Muscle layer of duodenum (tissue), 2 donors: ENCODE results near the gene SYDE1.

Source experiments
- H3K27ac ChIP-seq: one replicate; pipeline ENCODE4 v1.7.0; 2013; ENCODE audit warnings: mild to moderate bottlenecking, low read length
- H3K27me3 ChIP-seq: one replicate; pipeline ENCODE4 v1.7.0; 2013; ENCODE audit warnings: low read depth, mild to moderate bottlenecking, control low read depth, low read length
- H3K36me3 ChIP-seq, 2 donors: one replicate each; pipeline ENCODE4 v1.7.0; 2013; ENCODE audit warnings: low read length in 2 of 2, control low read depth in 1 of 2, mild to moderate bottlenecking in 1 of 2; ENCODE audit not compliant: insufficient read depth in 2 of 2, control insufficient read depth in 1 of 2
- H3K4me1 ChIP-seq, 2 donors: one replicate each; pipeline ENCODE4 v1.7.0; 2013; ENCODE audit warnings: low read length in 2 of 2, mild to moderate bottlenecking in 2 of 2, control low read depth in 1 of 2, moderate library complexity in 1 of 2; ENCODE audit not compliant: insufficient read depth in 2 of 2, control insufficient read depth in 1 of 2
- H3K4me3 ChIP-seq, 2 donors: one replicate each; pipeline ENCODE4 v1.7.0; 2013; ENCODE audit warnings: low read length in 2 of 2, low read depth in 1 of 2, mild to moderate bottlenecking in 1 of 2
- H3K9me3 ChIP-seq, 2 donors: one replicate each; pipeline ENCODE4 v1.7.0; 2013; ENCODE audit warnings: low read length in 2 of 2, control low read depth in 1 of 2, mild to moderate bottlenecking in 1 of 2; ENCODE audit not compliant: control insufficient read depth in 1 of 2
- donor health status: healthy.

SYDE1 gene

DNA sequence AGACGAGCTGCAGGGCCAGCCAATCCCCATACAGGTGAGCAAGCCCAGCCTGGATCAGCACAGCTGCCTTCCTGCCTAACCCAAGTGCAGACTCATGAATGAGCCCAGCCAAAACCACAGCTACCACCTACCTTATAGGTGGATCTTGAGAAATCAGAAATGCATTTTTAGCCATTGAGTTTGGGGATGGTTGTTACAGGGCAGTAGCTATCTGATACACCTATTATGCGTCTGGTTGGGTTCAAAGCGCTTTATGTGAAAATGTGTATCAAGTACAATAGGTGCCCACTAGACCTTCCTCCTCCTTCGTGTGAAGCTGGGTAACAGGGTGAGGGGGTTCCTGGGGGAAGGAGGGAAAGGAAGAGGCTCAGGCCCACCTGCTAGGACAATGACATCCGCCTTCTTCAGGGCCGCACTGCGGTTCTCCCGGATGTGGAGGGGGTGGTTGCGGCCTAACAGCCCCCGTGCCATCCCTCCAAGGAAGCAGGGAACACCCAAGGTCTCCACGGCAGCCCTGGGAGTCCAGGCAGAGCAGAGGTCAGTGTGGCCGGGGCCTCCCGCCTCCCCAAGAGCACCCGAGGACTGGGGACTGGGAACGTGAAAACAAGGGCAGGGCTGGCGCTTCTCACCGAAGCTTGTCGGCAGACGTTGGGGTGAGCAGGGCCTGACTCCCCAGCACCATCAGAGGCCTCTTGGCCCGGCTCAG is 11.7 kb downstream of the SYDE1 start:
- Histone ChIP-seq H3K27me3 (no peaks in the 10 kb centered on the region), H3K4me1 (peaks cover 0 to 20% of the 10 kb centered on the region in 2 donors), H3K9me3 (no peaks in the 10 kb centered on the region), H3K36me3 (peaks cover 42 to 85% of the 10 kb centered on the region in 2 donors), H3K4me3 (no peak overlapping the region), H3K27ac (no peak overlapping the region)

DNA sequence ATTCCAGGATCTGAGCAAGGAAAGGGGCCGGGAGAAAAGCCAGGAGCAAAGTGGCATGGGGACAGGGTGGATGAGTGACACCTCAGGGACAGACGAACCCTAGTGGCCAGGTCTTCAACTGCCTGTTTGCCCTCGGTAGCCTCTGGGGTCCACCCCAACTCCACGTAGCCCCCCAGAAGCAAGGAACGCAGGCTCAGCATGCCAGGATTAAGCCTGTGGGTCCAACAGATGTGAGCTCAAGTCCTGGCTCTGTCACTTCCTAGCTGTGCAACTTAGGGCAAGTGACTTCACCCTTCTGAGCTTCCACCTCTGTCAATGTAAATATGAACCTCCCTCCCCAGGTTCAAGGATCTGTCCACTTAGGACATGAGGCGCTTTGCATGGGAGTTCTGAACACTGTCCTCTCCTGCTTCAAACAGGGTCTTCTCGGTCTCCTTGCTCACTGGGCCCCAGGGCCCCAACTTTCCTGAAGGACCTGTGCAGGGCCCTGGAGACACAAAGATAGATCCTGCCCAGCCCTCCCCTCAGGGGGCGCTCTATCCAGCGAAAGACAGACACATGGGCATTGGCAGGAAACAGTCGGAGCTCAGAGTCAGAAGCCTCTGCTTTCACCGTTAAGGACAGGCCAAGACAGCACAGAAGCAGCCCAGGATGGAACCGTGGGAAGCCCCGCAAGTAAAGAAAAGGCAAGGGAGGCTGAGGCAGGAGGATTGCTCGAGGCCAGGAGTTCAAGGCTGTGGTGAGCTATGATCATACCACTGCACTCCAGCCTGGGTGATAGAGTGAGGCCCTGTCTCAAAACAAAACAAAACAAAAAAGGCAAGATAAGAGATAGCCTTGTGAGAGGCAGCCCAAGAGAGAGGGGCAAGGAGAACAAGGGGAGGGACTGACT is 13.2 kb downstream of the SYDE1 start:
- Histone ChIP-seq H3K4me1 (peaks cover 0 to 20% of the 10 kb centered on the region in 2 donors), H3K4me3 (no peak overlapping the region), H3K9me3 (no peaks in the 10 kb centered on the region), H3K36me3 (peaks cover 35 to 74% of the 10 kb centered on the region in 2 donors), H3K27ac (no peak overlapping the region), H3K27me3 (no peaks in the 10 kb centered on the region)

DNA sequence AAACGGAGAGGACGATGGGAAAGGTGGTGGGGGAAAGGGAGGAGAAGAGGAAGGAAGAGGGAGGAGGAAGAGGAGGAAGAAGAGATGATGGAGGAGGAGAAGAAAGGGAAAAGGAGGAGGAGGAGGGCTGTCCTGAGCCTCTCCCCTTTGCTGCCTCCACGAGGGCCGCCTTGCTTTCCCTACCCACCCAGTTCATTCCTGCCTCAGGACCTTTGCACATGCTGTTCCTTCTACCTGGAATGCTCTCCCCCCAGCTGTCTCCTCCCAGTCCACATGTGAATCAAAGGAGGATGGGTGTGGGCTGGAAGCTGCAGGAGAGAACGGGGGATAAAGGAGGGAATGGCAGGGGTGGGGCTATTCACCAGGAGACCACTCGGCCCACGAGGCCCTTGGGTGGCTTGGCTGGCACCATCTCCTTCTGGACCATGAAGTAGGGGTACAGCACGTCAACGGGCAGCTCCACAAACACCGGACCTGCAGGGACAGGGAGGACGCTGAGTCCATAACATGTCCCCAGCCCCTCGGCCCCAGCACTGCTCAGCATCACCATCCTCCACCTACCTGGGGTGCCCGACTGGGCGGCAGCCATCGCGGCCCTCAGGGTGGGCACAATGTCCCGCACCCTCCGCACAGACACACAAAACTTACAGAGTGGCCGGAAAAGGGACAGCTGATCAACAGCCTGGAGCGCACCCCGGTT is 15.3 kb downstream of the SYDE1 start:
- no peak overlapping the region for H3K27ac ChIP-seq
- no peaks in the 10 kb centered on the region for H3K27me3 ChIP-seq
- H3K36me3 ChIP-seq, result peaks cover 26 to 53% of the 10 kb centered on the region in 2 donors
- H3K9me3 ChIP-seq, result no peaks in the 10 kb centered on the region
- no peak overlapping the region for H3K4me3 ChIP-seq
- H3K4me1 ChIP-seq, result peaks cover 0 to 17% of the 10 kb centered on the region in 2 donors

DNA sequence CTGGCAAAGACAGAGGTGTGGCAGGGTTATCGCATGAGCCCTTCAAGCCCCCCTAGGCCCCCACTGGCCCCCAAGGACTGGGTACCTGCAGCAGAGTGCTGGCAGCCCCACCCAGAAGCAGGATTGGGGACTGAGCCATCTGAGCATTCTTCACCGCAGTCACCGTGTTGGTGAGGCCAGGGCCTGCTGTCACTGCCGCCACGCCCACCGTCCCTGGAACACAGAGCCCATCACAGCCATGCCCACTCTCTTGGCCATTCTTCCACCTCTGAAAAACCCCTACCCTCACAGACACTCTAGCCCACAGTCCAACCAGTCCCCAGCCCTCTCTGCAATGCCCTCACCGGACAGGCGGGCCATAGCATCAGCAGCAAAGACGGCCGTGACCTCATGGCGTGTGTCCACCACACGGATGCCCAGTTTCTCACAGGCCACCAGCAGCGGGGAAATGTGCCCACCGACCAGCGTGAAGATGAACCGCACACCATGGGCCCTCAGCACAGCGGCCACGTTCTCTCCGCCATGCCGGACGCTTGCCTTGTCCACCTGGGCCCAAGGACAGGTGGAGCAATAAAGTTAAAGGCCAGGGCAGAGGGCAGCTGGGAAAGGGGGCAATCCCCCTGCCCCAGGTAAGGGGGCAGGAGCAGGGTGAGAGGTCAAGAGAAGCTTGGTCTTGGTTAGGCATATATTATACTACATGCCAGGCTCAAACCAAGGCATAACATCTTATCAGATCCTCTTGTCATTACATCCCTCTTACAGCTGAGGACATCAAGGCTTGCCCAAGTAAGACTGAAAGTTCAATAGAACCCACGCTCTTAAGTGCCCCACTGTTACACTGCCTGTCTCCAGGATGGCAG is 16.1 kb downstream of the SYDE1 start:
- H3K4me3 ChIP-seq, result peak overlapping the region; percentile 83 to 92
- H3K4me1 ChIP-seq, result peaks cover 0 to 17% of the 10 kb centered on the region in 2 donors
- H3K27me3 ChIP-seq, result no peaks in the 10 kb centered on the region
- H3K27ac ChIP-seq, result peak overlapping the region; percentile 92
- peaks cover 20 to 45% of the 10 kb centered on the region in 2 donors for H3K36me3 ChIP-seq
- H3K9me3 ChIP-seq, result no peaks in the 10 kb centered on the region

DNA sequence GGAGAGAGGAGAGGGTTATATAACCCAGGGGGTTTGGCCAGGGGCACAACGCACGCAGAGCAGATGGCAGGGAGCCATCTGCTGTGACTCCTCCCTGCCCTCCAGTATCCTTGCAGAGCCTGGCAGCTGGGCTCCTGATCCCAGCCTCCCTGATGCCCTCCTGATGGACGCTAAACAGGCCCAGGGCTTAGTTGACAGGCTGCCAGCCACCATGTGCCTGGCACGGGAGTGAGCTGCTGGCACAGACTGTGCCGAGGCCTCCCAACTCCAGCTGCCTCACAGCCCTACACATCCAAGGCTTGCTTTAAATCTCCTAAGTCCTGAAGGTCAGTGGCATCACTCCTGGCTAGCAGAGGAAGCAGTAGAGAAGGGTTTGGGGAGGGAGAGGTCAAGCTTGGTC is 16.7 kb downstream of the SYDE1 start:
- Histone ChIP-seq H3K27me3 (no peaks in the 10 kb centered on the region), H3K9me3 (no peaks in the 10 kb centered on the region), H3K36me3 (peaks cover 14 to 38% of the 10 kb centered on the region in 2 donors), H3K4me1 (peaks cover 0 to 17% of the 10 kb centered on the region in 2 donors), H3K4me3 (peak overlapping the region; percentile 83 to 92), H3K27ac (peak overlapping the region; percentile 92)

DNA sequence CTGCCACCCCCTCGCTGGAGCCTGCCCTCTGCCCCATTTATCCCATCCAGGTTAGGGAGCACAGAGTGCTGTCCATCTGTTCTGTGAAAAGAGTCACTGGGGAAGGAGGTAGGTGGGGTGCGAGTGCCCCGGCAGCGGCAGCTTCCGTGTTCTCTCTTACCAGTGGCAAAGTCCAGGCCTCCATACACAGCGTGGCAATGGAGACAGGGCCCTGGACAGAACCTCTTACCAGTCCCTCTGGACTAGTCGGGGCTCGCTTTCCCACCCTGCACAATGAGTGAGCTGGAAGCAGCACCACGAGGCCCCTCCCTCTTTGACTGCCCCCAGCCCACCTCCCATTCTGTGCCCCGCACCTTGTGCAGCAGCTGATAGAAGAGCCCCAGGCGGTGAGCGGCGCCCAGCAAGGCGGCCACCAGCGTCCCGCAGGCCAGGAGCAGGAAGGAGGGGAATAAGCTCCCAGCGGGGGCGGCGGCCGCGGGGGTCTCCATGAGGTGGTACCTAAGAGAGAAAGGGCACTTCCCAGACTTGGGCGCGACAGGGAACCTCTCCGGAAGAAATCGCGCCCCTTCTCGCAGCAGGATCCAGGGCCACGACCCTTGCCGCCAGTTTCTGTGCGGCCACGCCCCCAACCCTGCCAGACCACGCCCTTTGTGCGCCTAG is 17.5 kb downstream of the SYDE1 start:
- peak overlapping the region; percentile 92 for H3K27ac ChIP-seq
- peaks cover 10 to 31% of the 10 kb centered on the region in 2 donors for H3K36me3 ChIP-seq
- H3K27me3 ChIP-seq, result no peaks in the 10 kb centered on the region
- H3K4me3 ChIP-seq, result peak overlapping the region; percentile 83 to 92
- H3K9me3 ChIP-seq, result no peaks in the 10 kb centered on the region
- peaks cover 0 to 17% of the 10 kb centered on the region in 2 donors for H3K4me1 ChIP-seq

DNA sequence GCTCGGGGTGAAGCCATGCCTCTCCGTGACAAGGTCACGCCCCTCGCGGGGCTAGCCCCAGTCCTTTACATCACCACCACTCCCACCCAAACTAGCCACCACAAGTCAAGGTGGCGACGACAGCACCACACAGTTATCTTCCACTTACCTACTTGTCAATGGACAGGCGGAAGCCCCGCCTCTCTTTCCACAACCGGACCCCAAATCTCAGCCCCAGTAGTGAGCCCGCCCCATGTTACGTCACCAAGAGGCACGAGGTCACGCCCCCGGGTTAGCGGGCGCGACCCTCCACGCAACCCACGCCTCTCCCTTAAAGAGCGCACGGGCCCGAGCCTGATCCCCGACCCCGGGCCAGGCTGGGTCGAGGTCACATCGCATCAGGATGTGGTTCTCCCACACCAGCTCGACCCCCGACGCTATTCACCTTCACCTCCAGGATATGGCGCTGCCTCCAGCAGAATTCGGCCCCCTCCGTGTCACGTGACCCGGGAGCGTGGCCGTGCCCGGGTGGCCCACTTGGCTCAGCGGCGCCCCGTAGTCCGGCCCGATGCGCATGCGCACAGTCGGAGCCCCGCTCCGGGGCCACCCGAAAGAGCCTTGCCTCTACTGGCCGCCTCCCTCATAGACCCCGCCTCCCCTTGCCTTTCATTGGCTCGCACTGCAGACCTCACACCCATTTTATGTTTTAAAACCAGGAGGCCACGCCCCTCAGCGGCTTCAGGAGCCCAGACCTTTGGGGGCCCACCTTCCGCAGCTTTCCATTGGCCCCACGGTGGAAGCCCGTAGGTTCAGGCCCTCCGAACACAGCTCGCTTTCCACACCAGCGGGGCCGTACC is 18.2 kb downstream of the SYDE1 start:
- Histone ChIP-seq H3K27me3 (no peaks in the 10 kb centered on the region), H3K4me3 (peak overlapping the region; percentile 83 to 92), H3K9me3 (no peaks in the 10 kb centered on the region), H3K27ac (peak overlapping the region; percentile 92), H3K4me1 (peaks cover 0 to 17% of the 10 kb centered on the region in 2 donors), H3K36me3 (peaks cover 3 to 23% of the 10 kb centered on the region in 2 donors)

DNA sequence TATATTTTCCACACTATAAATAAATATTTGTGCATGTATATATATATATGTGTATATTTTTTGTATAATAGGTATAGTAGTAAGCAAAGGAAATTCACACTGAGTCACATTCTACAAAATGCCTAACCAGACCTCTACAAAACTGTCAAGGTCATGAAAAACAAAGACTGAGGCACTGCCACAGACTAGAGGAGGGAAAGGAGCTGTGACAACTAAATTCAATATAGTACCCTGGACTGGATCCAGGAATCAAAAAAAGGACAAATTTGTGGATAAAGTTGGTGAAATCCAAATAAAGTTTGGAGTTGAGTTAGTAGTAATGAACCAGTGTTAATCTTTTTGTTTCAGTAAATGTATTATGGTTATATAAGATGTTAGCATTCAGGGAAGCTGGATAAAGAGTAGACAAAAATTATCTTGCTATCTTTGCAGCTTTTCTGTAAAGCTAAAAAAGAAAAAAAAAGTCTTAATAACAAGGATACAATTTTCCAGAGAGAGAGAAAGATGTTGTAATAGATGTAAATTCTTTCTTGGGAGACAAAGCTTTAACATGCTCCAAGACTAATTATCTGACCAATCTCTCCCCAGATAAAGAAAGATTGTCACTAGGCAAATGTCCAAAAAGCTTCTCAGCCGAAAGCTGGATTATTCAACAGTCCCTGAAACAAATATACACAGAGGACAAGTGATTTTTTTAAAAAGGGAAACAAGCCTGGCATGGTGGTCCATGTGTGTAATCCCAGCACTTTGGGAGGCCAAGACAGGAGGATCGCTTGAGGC is 19.1 kb downstream of the SYDE1 start:
- peaks cover 0 to 15% of the 10 kb centered on the region in 2 donors for H3K36me3 ChIP-seq
- H3K27ac ChIP-seq, result no peak overlapping the region
- no peaks in the 10 kb centered on the region for H3K27me3 ChIP-seq
- peaks cover 0 to 17% of the 10 kb centered on the region in 2 donors for H3K4me1 ChIP-seq
- H3K4me3 ChIP-seq, result peak overlapping the region in 1 of 2 donors; percentile 92
- H3K9me3 ChIP-seq, result no peaks in the 10 kb centered on the region

DNA sequence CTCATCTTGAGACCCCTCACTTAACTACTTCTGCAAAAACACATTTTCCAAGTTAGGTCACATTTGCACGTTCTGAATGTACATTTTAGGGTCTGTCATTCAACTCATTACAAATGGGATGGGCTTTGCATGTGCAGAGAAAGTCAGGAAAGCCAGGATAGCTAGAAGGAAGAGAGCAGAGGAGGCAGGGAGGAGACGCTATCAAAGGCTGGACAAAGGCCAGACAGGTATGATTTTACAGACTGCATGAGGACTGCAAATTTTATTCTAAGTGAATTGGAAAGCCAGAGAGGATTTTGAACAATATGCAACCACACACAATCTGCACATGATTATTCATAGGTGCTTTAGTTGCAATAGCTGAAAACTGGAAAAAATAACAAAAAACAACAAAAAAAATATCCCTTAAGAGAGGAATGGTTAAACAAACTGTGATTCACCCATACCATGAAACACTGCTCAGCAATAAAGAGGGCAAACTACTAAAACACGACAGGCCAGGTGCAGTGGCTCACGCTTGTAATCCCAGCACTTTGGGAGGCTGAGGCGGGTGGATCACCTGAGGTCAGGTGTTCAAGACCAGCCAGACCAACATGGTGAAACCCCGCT is 21.1 kb downstream of the SYDE1 start:
- Histone ChIP-seq H3K9me3 (no peaks in the 10 kb centered on the region), H3K4me3 (no peak overlapping the region), H3K4me1 (peaks cover 0 to 14% of the 10 kb centered on the region in 2 donors), H3K27me3 (no peaks in the 10 kb centered on the region), H3K27ac (no peak overlapping the region), H3K36me3 (no peaks in the 10 kb centered on the region)
